ENCODE data around the gene ZNF483. TPM values are rescaled to one million over a fixed set of nuclear protein-coding genes. Genes with fewer than 3 reads are reported as not detected.
"Not testable (repeated sequence)": the region's sequence is repeated elsewhere in the genome, so short reads cannot be mapped to it uniquely, and the experiment has no call there.

ZNF483 gene
- total RNA-seq, 6 experiments from 2014 or later: 0.06 to 1.2 (median 0.37) TPM

- intact Hi-C loops (cut with DNase I): no loop called here
- no peaks in the 10 kb centered on the region for H3K9me3 ChIP-seq
- no peak for TF ChIP-seq CTCF (IDR thresholded peaks at IDR 0.05)
- peak; percentile 73 for TF ChIP-seq POLR2A (IDR thresholded peaks at IDR 0.05)
- DNase-seq (peak; percentile 82 to 86 (median 85)), ATAC-seq (peak; percentile 68 to 79 (median 70))
- H3K27me3 ChIP-seq: no peaks in the 10 kb centered on the region
- H3K36me3 ChIP-seq: no peaks in the 10 kb centered on the region
- H3K4me3 ChIP-seq: peak overlapping the region; percentile 73 to 86 (median 83)
- peak overlapping the region; percentile 90 to 98 (median 95) for H3K27ac ChIP-seq
- WGBS (ENCODE audit: insufficient coverage, low coverage, low lambda C conversion rate, missing lambda C conversion rate): under 1% methylated on average over 38 of the region's 76 CpGs
- peaks cover 0 to 12% (median 4%) of the 10 kb centered on the region in 4 donors for H3K4me1 ChIP-seq
Observed at GRCh38 chr9:111482694-111483438, 42.1 kb upstream of the ZNF483 start.

- peak overlapping the region; percentile 58 to 83 (median 68) for H3K4me3 ChIP-seq
- no peaks in the 10 kb centered on the region for H3K9me3 ChIP-seq
- intact Hi-C loops (cut with DNase I): no loop called here
- ATAC-seq (peak; percentile 1 to 4 (median 2)), DNase-seq (no peak)
- TF ChIP-seq CTCF (IDR thresholded peaks at IDR 0.05): no peak
- TF ChIP-seq POLR2A (IDR thresholded peaks at IDR 0.05): no peak
- no peaks in the 10 kb centered on the region for H3K36me3 ChIP-seq
- H3K4me1 ChIP-seq: peaks cover 0 to 12% (median 4%) of the 10 kb centered on the region in 4 donors
- H3K27me3 ChIP-seq: no peaks in the 10 kb centered on the region
- WGBS (ENCODE audit: insufficient coverage, low coverage, low lambda C conversion rate, missing lambda C conversion rate): 0% methylated on average over 8 of the region's 78 CpGs
- H3K27ac ChIP-seq: peak overlapping the region; percentile 59 to 95 (median 93)
Observed at GRCh38 chr9:111483439-111483857, 41.5 kb upstream of the ZNF483 start.

- intact Hi-C loops (cut with DNase I): no loop called here
- peak; percentile 78 for TF ChIP-seq POLR2A (IDR thresholded peaks at IDR 0.05)
- peak in 1 of 4 donors; percentile 13 for TF ChIP-seq CTCF (IDR thresholded peaks at IDR 0.05)
- Histone ChIP-seq H3K4me1 (peaks cover 0 to 12% (median 4%) of the 10 kb centered on the region in 4 donors), H3K27me3 (no peaks in the 10 kb centered on the region), H3K27ac (peak within 1 kb of the TSS; percentile 93 to 98 (median 95)), H3K9me3 (no peaks in the 10 kb centered on the region), H3K36me3 (no peaks in the 10 kb centered on the region), H3K4me3 (peak within 1 kb of the TSS; percentile 73 to 86 (median 83))
- ATAC-seq: peak; percentile 78 to 85 (median 82)
- peak; percentile 84 to 88 (median 87) for DNase-seq
- WGBS (ENCODE audit: insufficient coverage, low coverage, low lambda C conversion rate, missing lambda C conversion rate): 0% methylated on average over 8 of the region's 101 CpGs
Observed at GRCh38 chr9:111483858-111484571, 41.0 kb upstream of the ZNF483 start, which contains the start of gene ECPAS. ECPAS (minus strand) TSS chr9:111484383; CDS start chr9:111472918, 11,465 bp downstream.

- ATAC-seq (no peak), DNase-seq (no peak)
- Histone ChIP-seq H3K9me3 (no peaks in the 10 kb centered on the region), H3K27ac (peak overlapping the region; percentile 59 to 95 (median 93)), H3K36me3 (no peaks in the 10 kb centered on the region), H3K4me3 (peak overlapping the region; percentile 58 to 83 (median 68)), H3K27me3 (no peaks in the 10 kb centered on the region), H3K4me1 (peaks cover 0 to 12% (median 4%) of the 10 kb centered on the region in 4 donors)
- WGBS (ENCODE audit: insufficient coverage, low coverage, low lambda C conversion rate, missing lambda C conversion rate): 3% methylated on average over 4 of the region's 4 CpGs
- TF ChIP-seq CTCF (IDR thresholded peaks at IDR 0.05) (no peak), POLR2A (IDR thresholded peaks at IDR 0.05) (no peak)
- intact Hi-C loops (cut with DNase I): no loop called here
Observed at GRCh38 chr9:111484572-111484894, 40.4 kb upstream of the ZNF483 start.

DNA sequence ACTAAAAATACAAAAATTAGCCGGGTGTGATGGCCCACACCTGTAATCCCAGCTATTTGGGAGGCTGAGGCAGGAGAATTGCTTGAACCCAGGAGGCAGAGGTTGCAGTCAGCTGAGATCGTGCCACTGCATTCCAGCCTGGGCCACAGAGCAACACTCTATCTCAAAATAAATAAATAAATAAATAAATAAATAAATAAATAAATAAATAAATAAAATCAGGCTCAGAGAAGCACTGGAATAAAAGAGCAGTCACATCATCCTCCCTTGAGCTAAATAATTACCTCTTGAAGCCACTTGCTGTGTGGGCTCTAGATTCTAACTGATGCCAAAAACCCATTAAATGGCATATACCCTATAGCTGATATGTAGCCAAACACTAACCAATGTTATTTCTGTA is 27.8 kb upstream of the ZNF483 start:
- H3K27me3 ChIP-seq; H3K27ac ChIP-seq; H3K4me1 ChIP-seq; H3K9me3 ChIP-seq; intact Hi-C loops (cut with DNase I); DNase-seq; H3K36me3 ChIP-seq; H3K4me3 ChIP-seq; ATAC-seq: not testable (repeated sequence)
- 100% methylated on average over 2 of the region's 2 CpGs for WGBS (ENCODE audit: insufficient coverage, low coverage, low lambda C conversion rate, missing lambda C conversion rate)
